ENCODE measurements around the gene RAB35.

RAB35 gene

GRCh38 chr12:120134307-120134980, 17.9 kb upstream of the RAB35 start:
- TF ChIP-seq, protein P1, sequence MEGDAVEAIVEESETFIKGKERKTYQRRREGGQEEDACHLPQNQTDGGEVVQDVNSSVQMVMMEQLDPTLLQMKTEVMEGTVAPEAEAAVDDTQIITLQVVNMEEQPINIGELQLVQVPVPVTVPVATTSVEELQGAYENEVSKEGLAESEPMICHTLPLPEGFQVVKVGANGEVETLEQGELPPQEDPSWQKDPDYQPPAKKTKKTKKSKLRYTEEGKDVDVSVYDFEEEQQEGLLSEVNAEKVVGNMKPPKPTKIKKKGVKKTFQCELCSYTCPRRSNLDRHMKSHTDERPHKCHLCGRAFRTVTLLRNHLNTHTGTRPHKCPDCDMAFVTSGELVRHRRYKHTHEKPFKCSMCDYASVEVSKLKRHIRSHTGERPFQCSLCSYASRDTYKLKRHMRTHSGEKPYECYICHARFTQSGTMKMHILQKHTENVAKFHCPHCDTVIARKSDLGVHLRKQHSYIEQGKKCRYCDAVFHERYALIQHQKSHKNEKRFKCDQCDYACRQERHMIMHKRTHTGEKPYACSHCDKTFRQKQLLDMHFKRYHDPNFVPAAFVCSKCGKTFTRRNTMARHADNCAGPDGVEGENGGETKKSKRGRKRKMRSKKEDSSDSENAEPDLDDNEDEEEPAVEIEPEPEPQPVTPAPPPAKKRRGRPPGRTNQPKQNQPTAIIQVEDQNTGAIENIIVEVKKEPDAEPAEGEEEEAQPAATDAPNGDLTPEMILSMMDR (IDR thresholded peaks at IDR 0.05; ENCODE audit: insufficient read depth, missing control alignments): no peak
- no peak for DNase-seq (ENCODE audit: insufficient read length, low spot score)
- FAIRE-seq: no peak

DNA sequence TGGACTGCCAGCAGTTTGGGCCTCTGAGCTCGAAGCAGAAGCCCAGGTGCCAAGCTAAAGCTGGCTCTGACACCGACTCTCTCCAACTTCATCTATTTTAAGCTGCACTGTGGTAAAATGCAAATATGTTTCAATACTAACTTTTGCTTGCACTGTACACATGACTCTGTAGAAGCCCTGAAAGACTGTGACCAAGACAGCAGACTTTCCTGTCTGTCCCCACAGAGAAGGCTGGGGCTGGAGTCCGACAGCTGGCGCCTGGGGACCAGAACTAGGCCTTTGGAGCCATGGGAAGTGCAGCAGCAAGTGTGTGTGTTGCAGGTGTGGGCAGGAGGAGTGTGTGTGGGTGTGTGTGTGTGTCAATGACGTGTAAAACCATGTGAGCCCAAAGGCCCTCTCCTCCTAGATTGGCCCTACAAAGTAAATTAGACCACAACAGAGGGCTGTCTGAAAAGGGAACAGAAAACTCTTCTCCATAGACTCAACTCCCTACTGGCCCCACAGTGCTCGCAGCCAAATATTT, 16.4 kb upstream of the RAB35 start:
- TF ChIP-seq, protein P1 (IDR thresholded peaks at IDR 0.05; ENCODE audit: insufficient read depth, missing control alignments): no peak
- no peak for FAIRE-seq
- no peak for DNase-seq (ENCODE audit: insufficient read length, low spot score)

DNA sequence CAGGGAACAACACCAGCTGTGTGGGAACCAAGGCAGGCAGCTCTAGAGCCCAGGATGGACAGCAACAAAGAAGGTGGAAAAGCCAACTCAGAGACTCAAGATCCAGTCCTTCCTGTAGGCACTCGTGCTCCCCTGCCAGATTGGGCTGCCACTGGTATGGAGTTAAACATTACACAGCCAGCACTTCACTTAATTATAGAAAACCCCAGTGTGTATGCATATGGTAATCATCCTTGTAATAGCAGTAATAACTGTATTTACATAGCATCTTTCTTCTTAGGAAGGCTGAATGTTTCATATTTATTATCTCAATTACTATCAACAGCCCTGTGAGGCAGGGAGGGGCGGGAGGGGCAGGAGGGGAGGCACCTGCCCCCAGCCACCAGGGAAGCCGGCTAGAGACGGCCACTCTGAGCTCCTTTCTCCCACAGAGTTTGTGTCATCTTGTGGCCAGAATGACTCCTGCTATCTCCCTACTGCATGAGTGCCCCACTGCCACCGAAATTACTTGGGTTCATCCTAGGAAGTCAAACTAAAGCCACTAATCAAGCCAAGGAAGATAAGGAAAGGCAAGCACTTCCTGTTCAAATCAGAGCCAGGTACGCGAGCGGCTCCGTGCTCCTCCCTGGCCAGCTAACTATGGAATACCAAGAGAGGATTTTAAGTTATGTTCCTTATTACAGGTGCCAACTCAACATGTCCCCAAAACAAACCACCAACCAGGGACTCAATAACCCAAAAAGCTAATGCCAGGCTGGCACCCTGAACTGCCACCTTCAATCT, 15.7 kb upstream of the RAB35 start:
- no peak for FAIRE-seq
- DNase-seq (ENCODE audit: insufficient read length, low spot score): no peak
- TF ChIP-seq, protein P1 (IDR thresholded peaks at IDR 0.05; ENCODE audit: insufficient read depth, missing control alignments): no peak

- FAIRE-seq (no peak), DNase-seq (ENCODE audit: insufficient read length, low spot score) (no peak)
- TF ChIP-seq, protein P1 (IDR thresholded peaks at IDR 0.05; ENCODE audit: insufficient read depth, missing control alignments): no peak
Measured at GRCh38 chr12:120131116-120131515, 14.6 kb upstream of the RAB35 start.

- TF ChIP-seq, protein P1 (IDR thresholded peaks at IDR 0.05; ENCODE audit: insufficient read depth, missing control alignments): no peak
- DNase-seq (ENCODE audit: insufficient read length, low spot score) (no peak), FAIRE-seq (no peak)
Measured at GRCh38 chr12:120130011-120130410, 13.5 kb upstream of the RAB35 start.

- no peak for FAIRE-seq
- TF ChIP-seq, protein P1 (IDR thresholded peaks at IDR 0.05; ENCODE audit: insufficient read depth, missing control alignments): no peak
- no peak for DNase-seq (ENCODE audit: insufficient read length, low spot score)
Measured at GRCh38 chr12:120126635-120127005, 10.1 kb upstream of the RAB35 start.
